Colonic mucosa (tissue), 4 donors: ENCODE measurements around the gene EGFL7. TPM values are rescaled to one million over a fixed set of nuclear protein-coding genes. Genes with fewer than 3 reads are reported as not detected.

Source experiments
- DNase-seq: peaks from one replicate; pipeline ENCODE4 v3.0.0-alpha.2; 2020
- H3K27ac ChIP-seq: fragments of 200-600 bp; one replicate; pipeline ENCODE4 v1.8.0; 2021
- H3K27me3 ChIP-seq: fragments of 200-600 bp; one replicate; pipeline ENCODE4 v1.8.0; 2021
- H3K36me3 ChIP-seq: fragments of 200-600 bp; one replicate; pipeline ENCODE4 v1.8.0; 2021
- H3K4me1 ChIP-seq: fragments of 200-600 bp; one replicate; pipeline ENCODE4 v1.8.0; 2021; ENCODE audit warnings: mild to moderate bottlenecking
- H3K4me3 ChIP-seq: fragments of 200-600 bp; one replicate; pipeline ENCODE4 v1.8.0; 2021
- H3K9ac ChIP-seq, 2 donors: one replicate each; pipeline ENCODE4 v1.7.0; 2013; ENCODE audit warnings: control low read depth in 2 of 2, low read depth in 2 of 2, low read length in 2 of 2
- H3K9me3 ChIP-seq: fragments of 200-600 bp; one replicate; pipeline ENCODE4 v1.8.0; 2021
- CTCF ChIP-seq: fragments of 200-600 bp; IDR thresholded peaks from one replicate; pipeline ENCODE4 v1.8.0; 2022; ENCODE audit warnings: antibody characterized with exemption, mild to moderate bottlenecking
- intact Hi-C: fragments of 100-400 bp; cut with DNase I; formaldehyde crosslinking; loops from one replicate; pipeline ENCODE4 v1.14.1; 2022
- total RNA-seq, 2 donors: library from RNA; stranded (reverse); fragmentation: NEBNext Ultra II Directional in 1 of 2; extraction: Animal tissue kit (Norgen Biotek cat#: 25700) in 1 of 2; gene quantifications; one replicate each; pipeline ENCODE4 v1.2.1, GENCODE V29; 2021
- donor health status: healthy.
- donor health status: DM: no; HTN: no; CAD: no.
- donor health status: DM: no; HTN: no; CAD: no.

EGFL7 gene
- total RNA-seq, 2 donors from 2014 or later: 17.3 to 28.4 TPM

- intact Hi-C loops: no loop called here
- Histone ChIP-seq H3K36me3 (no peaks in the 10 kb centered on the region), H3K4me3 (peak overlapping the region; percentile 5), H3K27me3 (peaks cover 57% of the 10 kb centered on the region), H3K9ac (peak overlapping the region; percentile 2 to 12), H3K4me1 (peaks cover 4% of the 10 kb centered on the region), H3K9me3 (no peaks in the 10 kb centered on the region), H3K27ac (no peak overlapping the region)
- DNase-seq: no peak
- TF ChIP-seq CTCF: no peak
Measured at GRCh38 chr9:136667214-136667939, 4.7 kb downstream of the EGFL7 start.

GRCh38 chr9:136667940-136668760 lies 5.4 kb downstream of the EGFL7 start:
- peak overlapping the region in 1 of 2 donors; percentile 12 for H3K9ac ChIP-seq

GRCh38 chr9:136668983-136669790 lies 6.5 kb downstream of the EGFL7 start:
- no peak overlapping the region for H3K27ac ChIP-seq
- intact Hi-C loops: no loop called here
- DNase-seq: no peak

More at GRCh38 chr9:136667940-136668760, 5.4 kb downstream of the EGFL7 start:
- intact Hi-C loops: no loop called here
- H3K27me3 ChIP-seq: peaks cover 53% of the 10 kb centered on the region
- H3K4me3 ChIP-seq: no peak overlapping the region
- no peaks in the 10 kb centered on the region for H3K9me3 ChIP-seq
- no peak for TF ChIP-seq CTCF
- H3K4me1 ChIP-seq: peaks cover 4% of the 10 kb centered on the region
- no peaks in the 10 kb centered on the region for H3K36me3 ChIP-seq
- DNase-seq: no peak
- no peak overlapping the region for H3K27ac ChIP-seq

GRCh38 chr9:136669791-136670464 lies 7.2 kb downstream of the EGFL7 start:
- Histone ChIP-seq H3K9ac (peak overlapping the region in 1 of 2 donors; percentile 12), H3K4me3 (no peak overlapping the region), H3K27ac (no peak overlapping the region), H3K36me3 (no peaks in the 10 kb centered on the region), H3K9me3 (no peaks in the 10 kb centered on the region), H3K27me3 (peaks cover 38% of the 10 kb centered on the region), H3K4me1 (peaks cover 4% of the 10 kb centered on the region)
- TF ChIP-seq CTCF: no peak
- intact Hi-C loops: no loop called here
- DNase-seq: no peak

More at GRCh38 chr9:136668983-136669790, 6.5 kb downstream of the EGFL7 start:
- Histone ChIP-seq H3K9me3 (no peaks in the 10 kb centered on the region), H3K4me3 (no peak overlapping the region), H3K9ac (no peak overlapping the region), H3K4me1 (peaks cover 4% of the 10 kb centered on the region), H3K36me3 (no peaks in the 10 kb centered on the region), H3K27me3 (peaks cover 44% of the 10 kb centered on the region)
- no peak for TF ChIP-seq CTCF
